H1 (cell line): Measurements from ENCODE around the gene CHDH. TPM values are rescaled to one million over a fixed set of nuclear protein-coding genes. Genes with fewer than 3 reads are reported as not detected.
A peak's percentile ranks its signal among the peaks of the same experiment; 100 is the strongest.

Experiments
- BACH1 ChIP-seq: IDR thresholded peaks from 2 replicates; pipeline ENCODE4 v1.6.1; 2012; ENCODE audit warnings: low read length, improper control_type of control experiment
- CREB1 ChIP-seq: IDR thresholded peaks from 2 replicates; pipeline ENCODE4 v1.6.1; 2012; ENCODE audit warnings: inconsistent platforms
- EP300 ChIP-seq, 2 experiments: IDR thresholded peaks; 1 replicate in 1 of 2; 2 replicates in 1 of 2; pipeline ENCODE4 v1.6.1; 2011 to 2012; ENCODE audit warnings: low read depth in 2 of 2, low read length in 2 of 2, mild to moderate bottlenecking in 2 of 2, borderline replicate concordance in 1 of 2, inconsistent platforms in 1 of 2, moderate library complexity in 1 of 2
- GABPA ChIP-seq: IDR thresholded peaks from 2 replicates; pipeline ENCODE4 v1.6.1; 2011; ENCODE audit warnings: mild to moderate bottlenecking, low read length, moderate library complexity, borderline replicate concordance; ENCODE audit not compliant: insufficient read depth
- HDAC2 ChIP-seq, 2 experiments: fragments of 300-600 bp in 1 of 2; sonication (generic) in 1 of 2; IDR thresholded peaks; 2 replicates each; pipeline ENCODE4 v1.6.1; 2011 to 2012; ENCODE audit warnings: low read depth in 2 of 2, low read length in 2 of 2, mild to moderate bottlenecking in 2 of 2, moderate library complexity in 2 of 2, borderline replicate concordance in 1 of 2, inconsistent platforms in 1 of 2
- JUN ChIP-seq: IDR thresholded peaks from 2 replicates; pipeline ENCODE4 v1.6.1; 2011; ENCODE audit warnings: low read depth, mild to moderate bottlenecking, improper control_type of control experiment, low read length
- MAFK ChIP-seq: IDR thresholded peaks from 2 replicates; pipeline ENCODE4 v1.6.1; 2012; ENCODE audit warnings: low read depth, mild to moderate bottlenecking, improper control_type of control experiment, low read length
- NANOG ChIP-seq: IDR thresholded peaks from 2 replicates; pipeline ENCODE4 v1.6.1; 2011; ENCODE audit warnings: low read length, low read depth, mild to moderate bottlenecking, inconsistent platforms; ENCODE audit not compliant: insufficient read depth, poor library complexity, severe bottlenecking
- RBBP5 ChIP-seq: IDR thresholded peaks from 2 replicates; pipeline ENCODE4 v1.7.1; 2012; ENCODE audit warnings: low read depth, mild to moderate bottlenecking, inconsistent platforms, low read length, moderate library complexity, borderline replicate concordance
- RXRA ChIP-seq: IDR thresholded peaks from 2 replicates; pipeline ENCODE4 v1.6.1; 2011; ENCODE audit warnings: low read depth, mild to moderate bottlenecking, low read length, moderate library complexity; ENCODE audit not compliant: insufficient read depth
- SIN3A ChIP-seq, 2 experiments: IDR thresholded peaks in 1 of 2; conservative IDR thresholded peaks in 1 of 2; 2 replicates each; pipeline ENCODE4 v1.6.1; 2011 to 2012; ENCODE audit warnings: low read length in 2 of 2, improper control_type of control experiment in 1 of 2, low read depth in 1 of 2, mild to moderate bottlenecking in 1 of 2
- SP1 ChIP-seq: IDR thresholded peaks from 2 replicates; pipeline ENCODE4 v1.6.1; 2011; ENCODE audit warnings: low read depth, low read length
- SP4 ChIP-seq: IDR thresholded peaks from 2 replicates; pipeline ENCODE4 v1.6.1; 2012; ENCODE audit warnings: low read length, inconsistent platforms
- TAF7 ChIP-seq: optimal IDR thresholded peaks from 2 replicates; pipeline ENCODE3; 2011; ENCODE audit warnings: low read depth, mild to moderate bottlenecking, inconsistent platforms, low read length, moderate library complexity, borderline replicate concordance
- TBP ChIP-seq: IDR thresholded peaks from 2 replicates; pipeline ENCODE4 v1.6.1; 2011; ENCODE audit warnings: low read depth, low read length, improper control_type of control experiment
- polyA plus RNA-seq, 7 experiments: library from polyadenylated mRNA; depleted of rRNA in 3 of 7; stranded (reverse) in 5 of 7; unstranded in 2 of 7; fragments of >200 nt in 5 of 7; fragments of 200-250 nt in 2 of 7; gene quantifications; 1 replicate in 5 of 7; 2 replicates in 1 of 7; 4 replicates in 1 of 7; pipeline versions ENCODE4 v1.2.1 to v1.2.3, GENCODE V29; 2011 to 2013; ENCODE audit warnings: missing spikeins in 2 of 7, mixed read lengths in 2 of 7
- total RNA-seq: library from RNA; stranded (reverse); fragmentation: NEBNext Ultra II Directional; extraction: Animal tissue kit (Norgen Biotek cat#: 25700); gene quantifications from 2 replicates; pipeline ENCODE4 v1.2.1, GENCODE V29; 2021
- TF ChIP-seq, protein P1 (sequence below), 3 experiments: IDR thresholded peaks; 1 replicate in 2 of 3; 2 replicates in 1 of 3; pipeline versions ENCODE4 v1.5.1 to v1.6.1; 2011; ENCODE audit warnings: low read length in 3 of 3, mild to moderate bottlenecking in 3 of 3, inconsistent platforms in 2 of 3, low read depth in 1 of 3, moderate library complexity in 1 of 3; ENCODE audit not compliant: insufficient read depth in 1 of 3; ENCODE audit errors: control extremely low read depth in 1 of 3
- TF ChIP-seq, protein P2 (sequence below): IDR thresholded peaks from 2 replicates; pipeline ENCODE4 v1.6.1; 2011; ENCODE audit warnings: low read depth, mild to moderate bottlenecking, low read length; ENCODE audit not compliant: insufficient read depth

CHDH gene
- total and polyA plus RNA-seq, 2 of the 8 experiments (the other 6 are each of a cell fraction or from before 2014, with no cell fraction given), result 4.9 to 10.3 TPM

DNA sequence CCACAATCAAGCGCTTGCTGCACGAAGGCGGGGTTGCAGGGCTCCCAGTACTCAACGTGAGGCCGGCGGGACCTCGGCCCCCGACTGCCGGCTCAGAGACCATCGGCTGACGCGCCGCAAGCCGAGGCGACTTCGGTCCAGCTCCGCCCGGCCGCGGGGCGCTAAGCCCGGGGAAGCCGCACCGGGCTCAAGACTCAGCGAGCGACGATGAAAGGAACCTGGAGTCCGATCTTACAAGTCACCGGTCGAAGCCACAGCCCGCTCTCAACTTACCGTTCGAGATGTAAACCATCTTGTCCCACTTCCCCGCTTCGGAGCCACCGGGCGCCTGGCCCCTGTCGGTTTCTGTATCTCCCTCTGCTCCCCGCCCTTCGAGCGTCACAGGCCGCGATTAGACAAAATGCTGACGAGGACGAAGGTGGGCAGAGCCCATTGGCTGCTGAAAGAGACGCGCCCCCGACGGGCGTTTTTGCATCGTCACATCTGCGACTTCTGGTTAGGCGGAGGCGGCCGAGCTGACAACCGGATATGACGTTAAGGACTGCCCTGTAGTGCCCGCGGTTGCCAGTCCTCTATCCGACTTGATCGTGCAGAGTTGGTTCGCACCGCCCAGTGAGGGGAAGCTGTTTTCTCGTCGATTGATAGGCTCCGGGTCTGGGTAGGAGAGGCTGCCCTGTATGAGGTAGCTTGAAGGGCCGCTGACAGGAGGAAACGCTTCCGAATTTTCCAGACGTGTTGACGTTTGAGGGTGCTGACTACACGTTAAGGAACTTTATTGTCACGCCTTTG lies 45.5 kb upstream of the CHDH start, which contains the start of gene SELENOK (continued):
- peak; percentile 79 for TF ChIP-seq MAFK
- TF ChIP-seq, protein P1, sequence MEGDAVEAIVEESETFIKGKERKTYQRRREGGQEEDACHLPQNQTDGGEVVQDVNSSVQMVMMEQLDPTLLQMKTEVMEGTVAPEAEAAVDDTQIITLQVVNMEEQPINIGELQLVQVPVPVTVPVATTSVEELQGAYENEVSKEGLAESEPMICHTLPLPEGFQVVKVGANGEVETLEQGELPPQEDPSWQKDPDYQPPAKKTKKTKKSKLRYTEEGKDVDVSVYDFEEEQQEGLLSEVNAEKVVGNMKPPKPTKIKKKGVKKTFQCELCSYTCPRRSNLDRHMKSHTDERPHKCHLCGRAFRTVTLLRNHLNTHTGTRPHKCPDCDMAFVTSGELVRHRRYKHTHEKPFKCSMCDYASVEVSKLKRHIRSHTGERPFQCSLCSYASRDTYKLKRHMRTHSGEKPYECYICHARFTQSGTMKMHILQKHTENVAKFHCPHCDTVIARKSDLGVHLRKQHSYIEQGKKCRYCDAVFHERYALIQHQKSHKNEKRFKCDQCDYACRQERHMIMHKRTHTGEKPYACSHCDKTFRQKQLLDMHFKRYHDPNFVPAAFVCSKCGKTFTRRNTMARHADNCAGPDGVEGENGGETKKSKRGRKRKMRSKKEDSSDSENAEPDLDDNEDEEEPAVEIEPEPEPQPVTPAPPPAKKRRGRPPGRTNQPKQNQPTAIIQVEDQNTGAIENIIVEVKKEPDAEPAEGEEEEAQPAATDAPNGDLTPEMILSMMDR (IDR thresholded peaks at IDR 0.05; ENCODE audit: control extremely low read depth in 1 of 3, insufficient read depth in 1 of 3, low read depth in 1 of 3, low read length in 3 of 3), result no peak
- peak; percentile 94 for TF ChIP-seq GABPA
- peak; percentile 58 for TF ChIP-seq BACH1
- TF ChIP-seq SIN3A (conservative IDR thresholded peaks at IDR 0.05 in 1 of 2, IDR thresholded peaks at IDR 0.05 in 1 of 2; ENCODE audit: low read depth in 1 of 2, low read length in 2 of 2), result peak in 1 of 2 experiments; percentile 84; a peak in 2 of 4 replicates
- TF ChIP-seq SP4, result no peak
- peak; percentile 34 for TF ChIP-seq NANOG
- peak; percentile 59; the same call in 1 of the 2 replicates for TF ChIP-seq SP1
- TF ChIP-seq HDAC2 (IDR thresholded peaks at IDR 0.05; ENCODE audit: borderline replicate concordance in 1 of 2, low read depth in 2 of 2, low read length in 2 of 2), result peak in 1 of 2 experiments; percentile 77; a peak in 1 of 4 replicates
- peak; percentile 97 for TF ChIP-seq CREB1
- peak; percentile 95 for TF ChIP-seq RBBP5
- peak; percentile 41 for TF ChIP-seq TAF7
- TF ChIP-seq TBP, result peak; percentile 83
- no peak for TF ChIP-seq JUN
- no peak for TF ChIP-seq RXRA
- TF ChIP-seq, protein P2, sequence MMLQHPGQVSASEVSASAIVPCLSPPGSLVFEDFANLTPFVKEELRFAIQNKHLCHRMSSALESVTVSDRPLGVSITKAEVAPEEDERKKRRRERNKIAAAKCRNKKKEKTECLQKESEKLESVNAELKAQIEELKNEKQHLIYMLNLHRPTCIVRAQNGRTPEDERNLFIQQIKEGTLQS, result 0 out of 2 replicates have a peak, but pooled peaks have one; percentile 16
- no peak; a peak in 1 of 3 replicates for TF ChIP-seq EP300 (IDR thresholded peaks at IDR 0.05; ENCODE audit: borderline replicate concordance in 1 of 2, low read depth in 2 of 2, low read length in 2 of 2)
